ENCODE data around the gene ENTPD6.

DNA sequence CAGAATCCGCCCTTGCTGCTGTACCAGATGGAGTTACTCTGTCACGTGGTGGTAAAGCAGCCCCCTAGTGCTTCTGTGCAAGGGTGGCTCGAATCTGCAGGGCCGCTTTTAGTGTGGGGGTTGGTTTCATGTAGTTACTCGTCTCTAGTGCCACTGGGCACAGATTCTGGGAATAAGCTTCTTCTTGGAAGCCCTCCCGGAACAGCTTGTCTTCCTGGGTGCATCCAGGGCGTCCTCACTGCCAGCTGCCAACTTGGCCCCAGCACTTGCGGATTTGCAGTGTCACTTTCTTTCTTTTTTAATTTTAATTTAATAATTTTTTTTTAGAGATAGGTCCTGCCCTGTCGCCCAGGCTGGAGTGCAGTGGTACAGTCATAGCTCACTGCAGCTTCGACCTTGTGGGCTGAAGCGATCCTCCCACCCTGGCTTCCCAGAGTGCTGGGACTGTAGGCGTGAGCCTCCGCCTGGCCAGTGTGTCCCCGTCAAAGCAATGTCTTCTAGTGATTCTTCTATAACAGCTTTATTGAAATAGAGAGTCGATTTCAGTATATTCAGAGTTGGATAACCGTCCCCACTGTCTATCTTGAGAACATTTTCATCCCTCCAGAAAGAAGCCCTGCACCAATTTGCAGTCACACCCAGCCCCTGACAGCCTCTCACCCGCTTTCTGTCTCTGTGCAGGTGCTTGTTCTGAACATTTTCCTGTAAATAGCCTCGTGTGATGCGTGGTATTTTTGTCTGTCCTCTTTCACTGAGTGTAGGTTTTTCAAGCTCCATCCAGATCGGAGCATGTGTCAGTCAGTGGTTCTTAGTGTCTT, 78.2 kb downstream of the ENTPD6 start:
- TF ChIP-seq, protein P1, sequence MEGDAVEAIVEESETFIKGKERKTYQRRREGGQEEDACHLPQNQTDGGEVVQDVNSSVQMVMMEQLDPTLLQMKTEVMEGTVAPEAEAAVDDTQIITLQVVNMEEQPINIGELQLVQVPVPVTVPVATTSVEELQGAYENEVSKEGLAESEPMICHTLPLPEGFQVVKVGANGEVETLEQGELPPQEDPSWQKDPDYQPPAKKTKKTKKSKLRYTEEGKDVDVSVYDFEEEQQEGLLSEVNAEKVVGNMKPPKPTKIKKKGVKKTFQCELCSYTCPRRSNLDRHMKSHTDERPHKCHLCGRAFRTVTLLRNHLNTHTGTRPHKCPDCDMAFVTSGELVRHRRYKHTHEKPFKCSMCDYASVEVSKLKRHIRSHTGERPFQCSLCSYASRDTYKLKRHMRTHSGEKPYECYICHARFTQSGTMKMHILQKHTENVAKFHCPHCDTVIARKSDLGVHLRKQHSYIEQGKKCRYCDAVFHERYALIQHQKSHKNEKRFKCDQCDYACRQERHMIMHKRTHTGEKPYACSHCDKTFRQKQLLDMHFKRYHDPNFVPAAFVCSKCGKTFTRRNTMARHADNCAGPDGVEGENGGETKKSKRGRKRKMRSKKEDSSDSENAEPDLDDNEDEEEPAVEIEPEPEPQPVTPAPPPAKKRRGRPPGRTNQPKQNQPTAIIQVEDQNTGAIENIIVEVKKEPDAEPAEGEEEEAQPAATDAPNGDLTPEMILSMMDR (IDR thresholded peaks at IDR 0.05), result no peak
- no peak for TF ChIP-seq POLR2A (IDR thresholded peaks at IDR 0.05)

Data from esophagus squamous epithelium (tissue), 4 donors.